ENCODE measurements around the gene CGB2.
"Not testable (repeated sequence)": the region's sequence is repeated elsewhere in the genome, so short reads cannot be mapped to it uniquely, and the experiment has no call there.

Gene CGB2

DNA sequence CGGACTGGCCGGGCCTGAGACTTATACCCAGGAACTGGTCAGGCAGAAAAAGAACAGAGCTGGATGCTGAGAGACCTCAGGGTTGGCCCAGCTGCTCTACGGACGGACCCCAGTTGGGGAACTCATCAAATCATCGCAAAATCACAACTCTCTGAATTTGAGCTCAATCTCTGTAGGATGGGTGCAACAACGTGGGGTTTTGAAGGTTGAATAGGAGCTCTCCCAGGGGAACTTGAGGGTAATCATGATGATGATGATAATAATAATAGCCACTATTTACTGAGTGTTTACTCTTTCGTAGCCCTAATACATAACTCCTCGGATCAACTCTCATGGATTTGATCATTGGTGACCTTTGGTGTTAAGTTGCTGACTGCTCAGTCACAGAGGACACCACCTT, 1.4 kb upstream of the CGB2 start:
- H3K36me3 ChIP-seq (ENCODE audit: control insufficient read depth in 4 of 4, insufficient read depth in 4 of 4, low read length in 3 of 4); DNase-seq; POLR2A ChIA-PET; H3K4me3 ChIP-seq (ENCODE audit: control insufficient read depth in 1 of 7, extremely low read depth in 1 of 7, insufficient read depth in 4 of 7, low read depth in 2 of 7, low read length in 6 of 7); H3K9me3 ChIP-seq (ENCODE audit: control extremely low read depth in 1 of 5, control insufficient read depth in 4 of 5, insufficient read depth in 2 of 5, low read depth in 1 of 5, low read length in 4 of 5); H3K27me3 ChIP-seq (replicated peaks in 2 of 5; ENCODE audit: control insufficient read depth in 4 of 5, insufficient read depth in 5 of 5, low read length in 4 of 5); H3K27ac ChIP-seq (ENCODE audit: insufficient read depth in 1 of 2, low read depth in 1 of 2, low read length in 2 of 2, poor library complexity in 1 of 2, severe bottlenecking in 2 of 2); H3K4me1 ChIP-seq (ENCODE audit: control extremely low read depth in 1 of 4, control insufficient read depth in 4 of 4, insufficient read depth in 4 of 4, low read length in 3 of 4); CTCF ChIA-PET: not testable (repeated sequence)
- WGBS (ENCODE audit: insufficient coverage): 100% methylated on average over 1 of the region's 8 CpGs

DNA sequence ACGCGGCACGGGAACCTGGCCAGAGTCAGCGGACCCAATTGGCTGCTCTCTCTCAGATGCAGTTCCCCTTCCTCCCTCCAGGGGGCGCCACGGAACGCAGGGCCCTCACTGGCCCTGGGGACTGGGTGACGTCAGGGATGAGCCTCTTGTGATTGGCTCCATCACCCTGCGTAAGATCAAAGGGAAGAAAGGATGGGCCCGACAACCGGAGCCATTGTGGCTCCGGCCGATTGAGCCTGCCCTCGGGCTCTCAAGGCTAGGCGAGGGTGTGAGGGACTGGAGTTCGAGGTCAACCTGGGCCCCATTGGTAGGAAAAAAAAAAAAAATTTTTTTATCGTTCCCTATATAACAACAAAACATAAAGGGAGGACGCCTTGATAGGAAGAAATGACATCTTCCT, 5.1 kb downstream of the CGB2 start, which contains the start of gene CGB1:
CGB1 (minus strand) TSS at position 81 of the 400 bp plus-strand sequence. CDS start 184 bp downstream, outside the sequence.
- H3K27ac ChIP-seq (ENCODE audit: insufficient read depth in 1 of 2, low read depth in 1 of 2, low read length in 2 of 2, poor library complexity in 1 of 2, severe bottlenecking in 2 of 2); H3K27me3 ChIP-seq (replicated peaks in 2 of 5; ENCODE audit: control insufficient read depth in 4 of 5, insufficient read depth in 5 of 5, low read length in 4 of 5); POLR2A ChIA-PET; CTCF ChIA-PET; H3K4me1 ChIP-seq (ENCODE audit: control extremely low read depth in 1 of 4, control insufficient read depth in 4 of 4, insufficient read depth in 4 of 4, low read length in 3 of 4); H3K36me3 ChIP-seq (ENCODE audit: control insufficient read depth in 4 of 4, insufficient read depth in 4 of 4, low read length in 3 of 4); H3K4me3 ChIP-seq (ENCODE audit: control insufficient read depth in 1 of 7, extremely low read depth in 1 of 7, insufficient read depth in 4 of 7, low read depth in 2 of 7, low read length in 6 of 7); H3K9me3 ChIP-seq (ENCODE audit: control extremely low read depth in 1 of 5, control insufficient read depth in 4 of 5, insufficient read depth in 2 of 5, low read depth in 1 of 5, low read length in 4 of 5): not testable (repeated sequence)
- peak; percentile 22 to 40 (median 31) for DNase-seq
- WGBS (ENCODE audit: insufficient coverage): 91% methylated on average over 5 of the region's 18 CpGs

DNA sequence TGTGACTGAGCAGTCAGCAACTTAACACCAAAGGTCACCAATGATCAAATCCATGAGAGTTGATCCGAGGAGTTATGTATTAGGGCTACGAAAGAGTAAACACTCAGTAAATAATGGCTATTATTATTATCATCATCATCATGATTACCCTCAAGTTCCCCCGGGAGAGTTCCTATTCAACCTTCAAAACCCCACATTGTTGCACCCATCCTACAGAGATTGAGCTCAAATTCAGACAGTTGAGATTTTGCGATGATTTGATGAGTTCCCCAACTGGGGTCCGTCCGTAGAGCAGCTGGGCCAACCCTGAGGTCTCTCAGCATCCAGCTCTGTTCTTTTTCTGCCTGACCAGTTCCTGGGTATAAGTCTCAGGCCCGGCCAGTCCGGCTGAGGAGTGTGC, 6.4 kb downstream of the CGB2 start:
- no CpG with 5 or more reads among the region's 8 CpGs for WGBS (ENCODE audit: insufficient coverage)
- POLR2A ChIA-PET, DNase-seq: not testable (repeated sequence)

DNA sequence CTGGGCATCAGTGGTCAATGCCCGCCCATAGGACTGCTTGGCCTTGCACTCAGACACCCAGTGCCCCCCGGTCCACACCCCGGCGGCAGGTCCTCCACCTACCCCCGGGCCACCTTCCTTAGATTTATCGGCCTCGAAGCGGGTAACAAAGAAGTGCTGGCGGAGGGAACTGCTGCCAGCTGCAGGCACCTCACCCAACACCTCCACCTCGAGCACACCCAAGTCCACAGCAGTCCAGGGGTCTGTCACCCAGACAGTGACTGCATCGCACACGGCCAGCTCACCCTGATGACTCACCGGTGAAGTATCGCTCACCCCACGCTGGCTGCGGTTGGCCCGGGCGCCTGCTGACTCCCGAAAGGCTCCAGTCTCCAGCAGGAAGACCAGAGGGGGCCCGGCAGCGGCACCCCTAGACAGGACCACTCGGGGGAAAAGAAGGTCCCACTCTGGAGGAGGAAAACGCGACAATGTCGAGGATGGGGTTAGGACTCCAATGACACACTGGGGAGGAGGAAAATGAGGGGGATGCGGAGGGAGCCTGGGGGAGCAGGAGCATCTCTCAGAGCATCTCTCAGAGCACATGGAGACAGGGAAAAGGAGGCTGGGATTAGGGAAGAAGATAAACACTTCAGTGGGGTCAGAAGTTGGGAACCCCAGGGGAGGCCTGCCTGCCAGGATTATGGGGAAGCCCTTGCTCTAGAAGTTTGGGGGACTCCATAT, 7.0 kb downstream of the CGB2 start:
- WGBS (ENCODE audit: insufficient coverage): 95% methylated on average over 20 of the region's 26 CpGs
- H3K4me3 ChIP-seq (ENCODE audit: control insufficient read depth in 1 of 7, extremely low read depth in 1 of 7, insufficient read depth in 4 of 7, low read depth in 2 of 7, low read length in 6 of 7); H3K36me3 ChIP-seq (ENCODE audit: control insufficient read depth in 4 of 4, insufficient read depth in 4 of 4, low read length in 3 of 4); H3K27ac ChIP-seq (ENCODE audit: insufficient read depth in 1 of 2, low read depth in 1 of 2, low read length in 2 of 2, poor library complexity in 1 of 2, severe bottlenecking in 2 of 2); H3K4me1 ChIP-seq (ENCODE audit: control extremely low read depth in 1 of 4, control insufficient read depth in 4 of 4, insufficient read depth in 4 of 4, low read length in 3 of 4); POLR2A ChIA-PET; DNase-seq; H3K9me3 ChIP-seq (ENCODE audit: control extremely low read depth in 1 of 5, control insufficient read depth in 4 of 5, insufficient read depth in 2 of 5, low read depth in 1 of 5, low read length in 4 of 5); H3K27me3 ChIP-seq (replicated peaks in 2 of 5; ENCODE audit: control insufficient read depth in 4 of 5, insufficient read depth in 5 of 5, low read length in 4 of 5); CTCF ChIA-PET: not testable (repeated sequence)

More for the DNA sequence above, 6.4 kb downstream of the CGB2 start:
- H3K27me3 ChIP-seq (replicated peaks in 2 of 5; ENCODE audit: control insufficient read depth in 4 of 5, insufficient read depth in 5 of 5, low read length in 4 of 5); H3K4me3 ChIP-seq (ENCODE audit: control insufficient read depth in 1 of 7, extremely low read depth in 1 of 7, insufficient read depth in 4 of 7, low read depth in 2 of 7, low read length in 6 of 7); H3K4me1 ChIP-seq (ENCODE audit: control extremely low read depth in 1 of 4, control insufficient read depth in 4 of 4, insufficient read depth in 4 of 4, low read length in 3 of 4); H3K9me3 ChIP-seq (ENCODE audit: control extremely low read depth in 1 of 5, control insufficient read depth in 4 of 5, insufficient read depth in 2 of 5, low read depth in 1 of 5, low read length in 4 of 5); H3K27ac ChIP-seq (ENCODE audit: insufficient read depth in 1 of 2, low read depth in 1 of 2, low read length in 2 of 2, poor library complexity in 1 of 2, severe bottlenecking in 2 of 2); H3K36me3 ChIP-seq (ENCODE audit: control insufficient read depth in 4 of 4, insufficient read depth in 4 of 4, low read length in 3 of 4); CTCF ChIA-PET: not testable (repeated sequence)

DNA sequence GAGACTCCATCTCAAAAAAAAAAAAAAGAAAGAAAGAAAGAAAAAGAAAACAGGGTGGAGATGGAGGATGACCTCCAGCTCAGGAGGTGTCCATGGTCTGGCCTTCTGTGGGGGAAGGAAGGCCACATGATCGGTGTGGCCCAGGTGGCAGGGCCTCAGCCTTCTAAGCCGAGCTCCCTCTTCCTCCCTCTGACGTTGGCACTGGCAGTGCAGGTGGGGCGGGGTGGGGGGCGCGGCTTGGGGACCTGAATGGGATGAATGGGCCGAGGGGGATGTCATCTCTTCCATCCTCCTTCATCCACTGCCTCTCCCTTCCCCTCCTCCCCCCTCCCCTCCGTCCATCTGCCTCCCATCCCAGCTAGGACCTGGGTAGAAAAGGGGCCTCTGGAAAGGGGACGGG, 8.0 kb downstream of the CGB2 start:
- H3K27me3 ChIP-seq (replicated peaks in 2 of 5; ENCODE audit: control insufficient read depth in 4 of 5, insufficient read depth in 5 of 5, low read length in 4 of 5); CTCF ChIA-PET; H3K4me3 ChIP-seq (ENCODE audit: control insufficient read depth in 1 of 7, extremely low read depth in 1 of 7, insufficient read depth in 4 of 7, low read depth in 2 of 7, low read length in 6 of 7); H3K9me3 ChIP-seq (ENCODE audit: control extremely low read depth in 1 of 5, control insufficient read depth in 4 of 5, insufficient read depth in 2 of 5, low read depth in 1 of 5, low read length in 4 of 5); H3K27ac ChIP-seq (ENCODE audit: insufficient read depth in 1 of 2, low read depth in 1 of 2, low read length in 2 of 2, poor library complexity in 1 of 2, severe bottlenecking in 2 of 2); DNase-seq; POLR2A ChIA-PET; H3K4me1 ChIP-seq (ENCODE audit: control extremely low read depth in 1 of 4, control insufficient read depth in 4 of 4, insufficient read depth in 4 of 4, low read length in 3 of 4); H3K36me3 ChIP-seq (ENCODE audit: control insufficient read depth in 4 of 4, insufficient read depth in 4 of 4, low read length in 3 of 4): not testable (repeated sequence)
- 70% methylated on average over 1 of the region's 9 CpGs for WGBS (ENCODE audit: insufficient coverage)

DNA sequence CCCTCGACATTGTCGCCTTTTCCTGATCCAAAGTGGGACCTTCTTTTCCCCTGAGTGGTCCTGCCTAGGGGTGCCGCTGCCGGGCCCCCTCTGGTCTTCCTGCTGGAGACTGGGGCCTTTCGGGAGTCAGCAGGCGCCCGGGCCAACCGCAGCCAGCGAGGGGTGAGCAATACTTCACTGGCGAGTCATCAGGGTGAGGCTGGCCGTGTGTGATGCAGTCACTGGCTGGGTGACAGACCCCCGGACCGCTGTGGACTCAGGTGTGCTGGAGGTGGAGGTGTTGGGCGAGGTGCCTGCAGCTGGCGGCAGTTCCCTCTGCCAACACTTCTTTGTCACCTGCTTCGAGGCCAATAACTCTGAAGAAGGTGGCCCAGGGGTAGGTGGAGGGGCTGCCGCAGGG, 10.5 kb downstream of the CGB2 start:
- CTCF ChIA-PET: no interaction called here
- no peak overlapping the region for H3K27ac ChIP-seq (ENCODE audit: insufficient read depth in 1 of 2, low read depth in 1 of 2, low read length in 2 of 2, poor library complexity in 1 of 2, severe bottlenecking in 2 of 2)
- 94% methylated on average over 15 of the region's 17 CpGs for WGBS (ENCODE audit: insufficient coverage)

DNA sequence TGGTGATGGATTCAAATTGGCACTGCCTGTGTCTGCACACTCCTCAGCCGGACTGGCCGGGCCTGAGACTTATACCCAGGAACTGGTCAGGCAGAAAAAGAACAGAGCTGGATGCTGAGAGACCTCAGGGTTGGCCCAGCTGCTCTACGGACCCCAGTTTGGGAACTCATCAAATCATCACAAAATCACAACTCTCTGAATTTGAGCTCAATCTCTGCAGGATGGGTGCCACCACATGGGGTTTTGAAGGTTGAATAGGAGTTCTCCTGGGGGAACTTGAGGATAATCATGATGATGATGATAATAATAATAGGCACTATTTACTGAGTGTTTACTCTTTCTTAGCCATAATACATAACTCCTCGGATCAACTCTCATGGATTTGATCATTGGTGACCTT, 11.0 kb downstream of the CGB2 start:
- CTCF ChIA-PET; H3K4me3 ChIP-seq (ENCODE audit: control insufficient read depth in 1 of 7, extremely low read depth in 1 of 7, insufficient read depth in 4 of 7, low read depth in 2 of 7, low read length in 6 of 7); H3K27ac ChIP-seq (ENCODE audit: insufficient read depth in 1 of 2, low read depth in 1 of 2, low read length in 2 of 2, poor library complexity in 1 of 2, severe bottlenecking in 2 of 2); H3K27me3 ChIP-seq (replicated peaks in 2 of 5; ENCODE audit: control insufficient read depth in 4 of 5, insufficient read depth in 5 of 5, low read length in 4 of 5); H3K4me1 ChIP-seq (ENCODE audit: control extremely low read depth in 1 of 4, control insufficient read depth in 4 of 4, insufficient read depth in 4 of 4, low read length in 3 of 4); POLR2A ChIA-PET; H3K9me3 ChIP-seq (ENCODE audit: control extremely low read depth in 1 of 5, control insufficient read depth in 4 of 5, insufficient read depth in 2 of 5, low read depth in 1 of 5, low read length in 4 of 5); H3K36me3 ChIP-seq (ENCODE audit: control insufficient read depth in 4 of 4, insufficient read depth in 4 of 4, low read length in 3 of 4); DNase-seq: not testable (repeated sequence)
- WGBS (ENCODE audit: insufficient coverage): no CpG with 5 or more reads among the region's 4 CpGs

More for the DNA sequence above, 10.5 kb downstream of the CGB2 start:
- DNase-seq: no peak
- Histone ChIP-seq H3K27me3 (replicated peaks in 2 of 5; ENCODE audit: control insufficient read depth in 4 of 5, insufficient read depth in 5 of 5, low read length in 4 of 5) (no peaks in the 10 kb centered on the region), H3K9me3 (ENCODE audit: control extremely low read depth in 1 of 5, control insufficient read depth in 4 of 5, insufficient read depth in 2 of 5, low read depth in 1 of 5, low read length in 4 of 5) (no peaks in the 10 kb centered on the region), H3K4me3 (ENCODE audit: control insufficient read depth in 1 of 7, extremely low read depth in 1 of 7, insufficient read depth in 4 of 7, low read depth in 2 of 7, low read length in 6 of 7) (no peak overlapping the region), H3K4me1 (ENCODE audit: control extremely low read depth in 1 of 4, control insufficient read depth in 4 of 4, insufficient read depth in 4 of 4, low read length in 3 of 4) (no peaks in the 10 kb centered on the region), H3K36me3 (ENCODE audit: control insufficient read depth in 4 of 4, insufficient read depth in 4 of 4, low read length in 3 of 4) (no peaks in the 10 kb centered on the region)
- POLR2A ChIA-PET: no interaction called here
